ENCODE data around the gene ABO.
"Not testable (repeated sequence)": the region's sequence is repeated elsewhere in the genome, so short reads cannot be mapped to it uniquely, and the experiment has no call there.

ABO gene

DNA sequence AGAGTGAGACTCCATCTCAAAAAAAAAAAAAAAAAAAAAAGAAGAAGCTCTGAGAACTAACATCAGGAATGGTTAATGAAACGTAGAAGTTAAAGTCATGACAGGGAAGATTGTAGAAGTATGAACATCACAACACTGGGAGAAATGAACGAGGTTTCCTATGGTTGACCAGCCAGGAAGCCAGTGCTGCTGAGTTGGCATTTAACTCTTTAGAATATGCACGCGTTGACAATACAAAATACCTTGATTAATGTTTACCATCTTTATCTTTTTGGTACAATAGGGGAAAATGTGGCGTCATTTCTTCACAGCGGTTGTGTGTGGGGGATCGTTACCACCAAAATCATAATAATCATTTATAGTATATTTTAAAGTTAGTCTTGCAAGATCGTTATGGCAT is 32.0 kb downstream of the ABO start:
- DNase-seq (ENCODE audit: low spot score) = no peak

- DNase-seq (ENCODE audit: low spot score) = no peak
Observed at GRCh38 chr9:133242241-133242640, 32.8 kb downstream of the ABO start.

DNA sequence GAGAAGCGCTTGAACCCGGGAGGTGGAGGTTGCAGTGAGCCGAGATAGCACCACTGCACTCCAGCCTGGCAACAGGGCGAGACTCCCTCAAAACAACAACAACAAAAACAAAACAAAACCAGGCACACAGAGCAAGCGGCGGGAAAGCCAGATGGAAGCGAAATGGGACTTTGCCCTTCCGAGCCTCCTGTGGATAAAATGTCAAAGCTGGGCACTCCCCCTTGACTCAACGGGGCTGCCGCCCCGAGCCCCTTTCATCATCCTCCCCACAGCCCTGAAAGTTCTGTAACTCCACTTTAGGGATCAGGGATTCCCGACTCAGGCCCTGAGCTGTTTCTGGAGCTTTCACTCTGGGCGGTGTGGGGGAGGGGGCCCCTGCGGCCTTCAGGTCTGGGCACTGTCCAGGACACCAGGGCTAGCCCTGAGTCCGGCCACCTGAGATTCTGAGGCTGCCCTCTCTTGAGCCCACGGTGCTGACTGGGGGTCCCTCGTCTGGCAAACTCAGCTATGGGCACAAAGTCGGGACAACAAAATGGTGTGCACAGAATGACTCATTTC is 35.4 kb downstream of the ABO start:
- no peak for DNase-seq (ENCODE audit: low spot score)

DNA sequence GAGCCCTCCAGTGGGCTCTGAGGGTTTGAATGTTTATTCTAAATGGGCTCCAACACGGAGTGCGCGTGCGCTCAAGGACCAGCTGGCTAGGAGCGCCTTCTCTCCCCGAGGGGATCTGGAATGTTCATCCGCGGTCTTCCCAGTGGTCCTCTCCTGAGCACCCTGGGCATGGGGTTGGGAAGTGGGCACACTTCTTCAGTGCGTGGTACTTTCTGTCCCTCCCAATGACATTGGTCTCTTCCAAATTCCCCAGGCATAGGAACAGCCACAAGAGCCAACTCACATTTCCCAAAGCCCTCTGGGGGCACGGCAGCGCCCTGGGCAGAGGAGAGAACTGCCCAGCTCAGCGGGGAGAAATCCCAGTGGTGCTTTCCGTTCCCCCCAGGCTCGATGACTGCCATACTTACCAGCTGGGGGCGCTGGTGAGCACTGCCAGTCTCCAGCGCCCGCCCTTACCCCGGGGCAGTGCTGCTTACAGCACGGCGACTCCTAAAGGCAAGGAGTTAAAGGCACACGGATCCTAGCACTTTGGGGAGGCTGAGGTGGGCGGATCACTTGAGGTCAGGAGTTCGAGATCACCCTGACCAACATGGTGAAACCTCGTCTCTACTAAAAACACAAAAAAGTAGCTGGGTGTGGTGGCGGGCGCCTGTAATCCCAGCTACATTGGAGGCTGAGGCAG is 36.0 kb downstream of the ABO start:
- peak; percentile 68 for DNase-seq (ENCODE audit: low spot score)

DNA sequence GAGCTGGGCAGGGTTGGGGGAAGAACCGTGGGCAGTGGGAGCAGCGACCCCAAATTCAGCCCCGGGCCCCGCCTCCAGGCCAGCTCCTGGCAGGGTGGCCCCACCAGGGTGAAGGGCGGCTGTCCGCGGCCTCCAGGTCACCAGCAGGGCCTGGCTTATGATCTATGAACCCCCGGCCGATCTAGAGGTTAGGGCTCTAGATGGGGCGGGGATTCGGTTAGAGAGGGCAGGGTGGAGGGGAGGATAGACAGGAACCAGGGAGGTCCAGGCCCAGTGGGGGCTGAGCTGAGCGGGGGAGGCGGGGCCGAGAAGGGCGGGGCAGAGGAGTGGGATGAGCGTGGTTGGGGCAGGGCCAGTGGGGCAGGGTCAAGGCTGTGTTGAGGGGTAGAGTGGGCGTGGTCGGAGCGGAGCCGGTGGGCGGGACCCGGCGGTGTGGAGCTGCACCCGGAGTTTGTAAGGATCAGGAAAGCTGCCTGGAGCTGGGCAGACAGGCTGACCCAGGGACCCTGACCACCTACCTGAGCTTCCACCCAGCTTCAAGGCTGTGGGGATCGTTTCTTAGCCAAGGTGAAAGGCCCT is 36.6 kb downstream of the ABO start:
- peak; percentile 16 for DNase-seq (ENCODE audit: low spot score)

GRCh38 chr9:133237035-133237731 is 37.8 kb downstream of the ABO start:
- DNase-seq (ENCODE audit: low spot score) = no peak

- not testable (repeated sequence) for DNase-seq (ENCODE audit: low spot score)
Observed at GRCh38 chr9:133236291-133237034, 38.5 kb downstream of the ABO start.

DNA sequence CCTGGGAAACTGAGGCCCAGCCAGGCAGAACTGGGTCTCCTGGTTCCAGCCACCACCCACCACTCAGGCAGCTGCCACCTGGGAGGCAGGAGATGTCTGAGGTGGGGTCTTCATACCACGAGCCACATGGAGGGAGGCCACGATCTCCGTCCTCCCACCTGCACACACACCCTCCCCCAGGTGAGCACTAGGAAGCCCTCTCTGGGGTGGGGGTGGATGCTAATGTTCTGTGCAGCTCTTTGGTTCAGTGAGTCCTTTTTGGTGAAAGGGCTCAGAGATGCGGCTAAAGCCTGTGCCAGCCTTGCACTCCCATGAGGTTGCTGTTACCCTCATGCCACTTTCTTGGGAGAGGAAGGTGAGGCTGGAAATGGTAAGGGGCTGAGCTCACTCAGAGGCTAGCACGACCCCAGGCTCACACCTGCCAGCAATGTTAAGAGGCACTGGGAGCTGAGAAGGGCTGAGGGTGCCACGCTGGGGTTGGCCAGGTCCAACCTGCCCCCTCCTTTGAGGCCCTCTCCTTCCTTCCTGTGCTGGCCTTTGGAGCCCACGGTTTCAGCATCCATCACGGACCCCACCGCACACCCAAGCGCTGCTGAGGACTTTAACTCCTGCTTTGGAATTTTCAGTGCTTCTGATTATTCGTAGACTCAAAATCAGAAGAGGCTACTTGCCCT is 39.3 kb downstream of the ABO start:
- DNase-seq (ENCODE audit: low spot score) = no peak

- DNase-seq (ENCODE audit: low spot score) = no peak
Observed at GRCh38 chr9:133234577-133235322, 40.3 kb downstream of the ABO start.

DNA sequence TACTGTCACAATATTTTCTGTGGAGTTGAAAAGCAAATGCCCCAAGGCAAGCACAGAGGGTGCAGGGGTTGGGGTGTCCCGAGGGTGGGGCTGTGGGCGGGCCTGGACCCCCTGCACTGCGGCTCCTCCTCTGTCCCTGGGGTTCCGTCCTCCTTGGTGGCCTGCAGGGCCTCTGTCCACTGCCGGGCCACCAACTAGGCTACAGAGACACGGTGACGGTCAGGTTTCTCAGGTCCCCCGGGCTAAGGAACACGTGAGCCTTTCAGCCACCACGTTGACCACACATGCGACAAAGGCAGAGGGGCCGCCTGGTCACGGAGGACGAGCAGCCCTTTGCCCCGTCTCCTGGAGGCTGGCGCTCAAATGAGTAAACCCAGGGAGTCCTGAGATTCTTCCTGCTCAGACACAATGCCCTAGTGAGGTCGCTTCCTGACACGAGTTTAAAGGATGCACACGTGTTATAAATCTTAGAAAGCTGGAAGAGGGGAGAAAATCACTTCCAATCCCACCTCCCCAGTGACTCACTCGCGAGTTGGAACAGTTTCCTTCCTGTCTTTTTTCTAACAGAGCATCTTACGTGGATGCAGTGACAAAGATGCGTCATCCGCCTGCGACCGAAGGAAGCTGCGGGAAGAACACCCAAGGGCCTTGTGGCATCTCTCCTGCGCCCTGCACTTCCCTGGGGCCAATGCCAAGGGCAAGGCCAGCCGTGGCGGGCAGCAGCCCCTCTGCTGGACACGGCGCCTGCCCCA is 41.1 kb downstream of the ABO start:
- no peak for DNase-seq (ENCODE audit: low spot score)

DNA sequence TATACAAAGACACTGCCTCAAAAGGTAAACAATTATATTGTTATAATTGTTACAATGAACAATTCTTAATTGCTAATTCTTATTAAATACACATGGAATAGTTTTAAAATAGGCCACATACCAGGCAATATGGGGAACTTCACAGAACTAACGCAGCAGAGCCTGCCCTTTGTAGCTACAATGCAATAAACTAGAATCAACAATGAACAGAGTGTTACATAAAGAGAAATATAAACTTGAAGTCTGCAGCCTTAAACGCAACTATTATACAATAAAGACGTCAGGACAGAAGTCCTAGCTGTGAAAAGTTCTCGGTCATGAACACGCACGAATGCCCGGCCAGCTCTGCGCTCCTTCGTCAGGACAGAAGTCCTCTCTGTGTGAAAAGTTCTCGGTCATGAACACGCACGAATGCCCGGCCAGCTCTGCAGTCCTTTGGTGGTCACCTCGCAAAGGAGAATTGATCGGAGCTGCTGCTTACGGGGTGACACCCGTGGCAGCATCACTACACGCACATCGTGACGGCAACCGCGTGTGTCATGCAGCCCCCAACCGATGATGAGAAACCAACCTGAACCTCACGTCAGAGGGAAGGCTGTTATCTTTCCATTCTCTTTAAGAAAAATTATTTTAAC is 43.0 kb downstream of the ABO start:
- not testable (repeated sequence) for DNase-seq (ENCODE audit: low spot score)

GRCh38 chr9:133230514-133230913 is 44.5 kb downstream of the ABO start:
- DNase-seq (ENCODE audit: low spot score) = not testable (repeated sequence)

DNA sequence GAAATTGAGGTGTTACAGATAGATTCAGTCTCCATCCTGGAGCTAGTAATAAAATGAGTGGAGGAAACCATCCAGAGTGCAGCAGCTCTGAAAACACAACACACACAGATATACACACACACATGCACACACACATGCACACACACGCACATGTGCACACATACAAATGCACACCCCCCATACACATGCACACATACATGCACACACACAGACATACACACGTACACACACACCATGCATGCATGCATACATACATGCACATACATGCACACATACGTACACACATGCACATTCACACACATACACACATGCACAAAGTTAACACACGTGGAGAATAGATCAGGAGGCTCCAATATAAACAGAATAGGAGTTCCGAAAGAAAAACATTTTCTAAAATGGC is 44.9 kb downstream of the ABO start:
- no peak for DNase-seq (ENCODE audit: low spot score)

DNA sequence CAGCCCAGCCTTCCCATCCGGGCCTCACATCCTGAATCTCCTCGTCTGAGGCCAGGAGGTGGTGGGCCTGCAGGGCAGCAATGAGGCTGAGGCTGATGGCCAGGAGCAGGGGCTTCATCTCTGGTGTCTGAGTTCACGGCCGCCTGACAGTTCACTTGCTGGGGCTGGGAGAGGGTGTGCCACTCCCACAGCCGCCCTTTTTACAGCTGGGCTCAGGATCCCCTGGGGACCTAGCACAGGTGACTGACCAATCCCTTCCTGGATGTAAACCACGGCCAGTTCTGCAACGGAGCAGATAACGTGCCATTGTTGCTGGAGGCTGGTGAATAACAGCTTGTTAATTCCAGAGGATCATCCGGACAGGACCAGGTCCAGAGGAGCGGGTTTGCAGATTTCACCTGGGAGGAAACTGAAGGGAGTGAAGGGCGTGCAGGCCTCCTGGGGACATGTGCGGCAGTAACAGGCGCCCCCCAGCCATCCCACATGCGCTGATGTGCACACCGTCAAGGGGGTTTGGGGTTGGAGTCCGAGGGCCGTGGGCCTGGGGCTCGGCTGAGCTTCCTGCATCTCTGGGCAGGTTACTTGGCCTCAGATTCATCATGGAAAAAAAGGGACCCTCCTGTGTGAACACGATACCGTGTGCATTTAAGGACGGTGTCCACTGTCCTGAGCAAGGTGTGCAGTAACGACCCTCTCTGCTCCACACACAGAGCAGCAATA is 46.4 kb downstream of the ABO start:
- DNase-seq (ENCODE audit: low spot score) = not testable (repeated sequence)

- not testable (repeated sequence) for DNase-seq (ENCODE audit: low spot score)
Observed at GRCh38 chr9:133227996-133228395, 47.0 kb downstream of the ABO start.

- DNase-seq (ENCODE audit: low spot score) = no peak
Observed at GRCh38 chr9:133227242-133227860, 47.6 kb downstream of the ABO start.

DNA sequence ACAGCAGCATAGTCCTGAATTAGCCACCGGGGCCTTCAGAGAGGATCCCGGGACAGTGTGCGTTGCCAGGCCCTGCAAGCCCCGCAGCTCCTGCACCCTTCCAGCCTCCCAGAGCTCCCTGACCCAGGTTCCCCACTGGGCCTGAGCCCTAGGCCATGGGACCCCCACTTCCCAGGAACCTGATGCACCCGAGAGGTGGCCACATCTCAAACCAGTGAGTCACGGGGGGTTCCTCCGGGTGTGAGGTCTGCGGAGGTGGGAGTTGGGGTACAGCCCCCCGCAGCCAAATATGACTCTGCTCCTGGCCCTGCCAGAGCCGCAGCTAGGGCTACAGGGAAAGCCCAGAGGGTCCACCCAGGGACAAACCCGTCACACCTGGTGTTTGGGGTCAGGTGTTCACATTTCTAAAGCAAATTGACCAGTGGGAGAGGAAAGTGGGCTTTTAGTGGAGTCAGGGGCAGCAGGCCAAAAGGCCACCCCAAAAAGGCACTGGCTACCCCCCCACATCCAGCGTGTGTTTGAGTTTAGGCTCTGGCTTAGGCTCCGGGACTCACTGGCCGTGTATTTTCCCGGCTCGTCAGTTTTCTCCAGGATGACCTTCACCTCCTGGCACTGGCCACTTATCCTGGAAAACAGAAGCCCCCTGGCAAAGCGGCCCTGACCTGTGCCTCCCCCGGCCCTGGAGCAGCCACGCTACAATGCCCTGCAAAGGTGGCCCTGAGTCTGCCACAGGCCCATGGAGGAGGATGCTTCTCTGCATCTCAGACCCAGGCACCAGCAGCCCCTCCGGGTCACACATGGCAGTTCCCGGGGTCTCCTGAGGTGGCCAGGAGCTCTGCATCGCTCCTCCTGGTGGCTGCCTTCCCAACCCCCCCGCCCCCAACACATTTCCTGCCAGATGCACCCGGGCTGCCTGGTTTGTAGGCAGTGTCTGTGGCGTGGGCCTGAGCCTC is 48.5 kb downstream of the ABO start:
- DNase-seq (ENCODE audit: low spot score) = no peak

Data from hematopoietic multipotent progenitor cell treated with erythropoietin and hydrocortisone succinate and interleukin-3 and kit ligand, for 17 days (in vitro differentiated cells).